HS-5 (cell line): ENCODE data around the gene DHX15.

ENCODE experiments used
- DNase-seq: peaks from one replicate; pipeline ENCODE4 v3.0.0-alpha.2; 2012; ENCODE audit warnings: low read depth

DHX15 gene

GRCh38 chr4:24584211-24584850 lies at the start of gene DHX15:
Gene DHX15, minus strand, starts transcription at chr4:24584554. Its CDS starts 161 bp downstream, at chr4:24584393.
- peak; percentile 75 for DNase-seq

GRCh38 chr4:24632011-24632410 lies 47.7 kb upstream of the DHX15 start:
- DNase-seq, result no peak

DNA sequence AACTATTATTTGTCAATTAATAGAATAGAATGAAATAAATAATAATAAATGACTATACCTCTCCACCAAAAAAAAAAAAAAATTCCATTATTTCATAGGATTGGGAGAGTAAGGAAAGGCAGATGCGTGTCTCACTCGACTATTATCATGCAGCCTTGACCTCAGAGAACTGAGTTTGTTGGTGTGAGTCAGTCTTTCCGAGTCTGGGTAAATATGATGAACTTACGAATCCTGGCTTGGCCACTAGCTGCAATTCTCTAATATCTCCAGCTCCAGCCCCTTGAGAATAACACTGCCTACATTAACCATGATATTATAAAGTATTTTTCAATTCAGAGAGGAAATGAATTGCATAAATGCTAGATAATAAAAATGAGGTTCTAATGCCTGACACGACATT lies 46.6 kb upstream of the DHX15 start:
- DNase-seq, result no peak

- no peak for DNase-seq
These were observed 40.7 kb upstream of the DHX15 start for GRCh38 chr4:24625091-24625490.

- no peak for DNase-seq
These were observed 40.0 kb upstream of the DHX15 start for GRCh38 chr4:24624381-24624780.

GRCh38 chr4:24622146-24622834 lies 37.9 kb upstream of the DHX15 start:
- DNase-seq, result no peak

GRCh38 chr4:24615977-24616376 lies 31.6 kb upstream of the DHX15 start:
- no peak for DNase-seq

- DNase-seq, result no peak
These were observed 30.5 kb upstream of the DHX15 start for GRCh38 chr4:24614881-24615280.

DNA sequence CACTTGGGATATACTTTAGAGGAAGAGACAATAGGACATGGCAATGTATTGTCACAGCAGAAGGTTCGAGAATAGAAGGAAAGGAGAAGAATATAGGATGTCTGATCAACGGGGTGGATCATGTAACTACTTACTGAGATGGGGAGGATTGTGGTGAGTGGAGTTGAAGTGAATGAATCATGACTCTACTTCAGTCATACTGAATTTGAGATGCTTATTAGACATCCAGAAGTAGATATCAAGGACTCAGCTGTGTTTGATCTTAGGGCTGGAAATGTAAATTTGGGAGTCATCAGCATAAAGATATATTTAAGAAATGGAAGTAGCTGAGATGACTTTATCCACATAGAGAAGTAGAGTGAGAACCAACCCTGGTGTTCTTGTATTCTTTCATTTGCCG lies 29.1 kb upstream of the DHX15 start:
- DNase-seq, result no peak

- DNase-seq, result no peak
These were observed 27.2 kb upstream of the DHX15 start for GRCh38 chr4:24611575-24611974.

- DNase-seq, result no peak
These were observed 23.0 kb upstream of the DHX15 start for GRCh38 chr4:24607334-24607733.

DNA sequence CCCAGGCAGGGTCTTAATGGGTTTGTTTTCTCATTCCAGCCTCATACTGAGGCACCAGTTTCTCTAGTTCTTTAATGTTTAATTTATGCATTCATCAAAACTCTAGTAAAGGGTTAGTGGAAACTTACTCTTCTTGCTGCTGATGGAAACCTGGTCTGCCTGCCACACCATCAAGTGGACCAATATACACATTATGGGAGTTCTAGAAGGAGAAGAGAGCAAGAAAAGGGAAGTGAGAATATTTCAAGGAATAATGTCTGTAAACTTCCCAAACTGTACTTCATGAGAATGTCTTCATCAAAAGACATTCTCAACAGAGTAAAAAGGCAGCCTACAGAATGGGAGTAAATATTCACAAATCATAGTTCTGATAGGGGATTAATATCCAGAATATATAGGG lies 20.9 kb upstream of the DHX15 start:
- no peak for DNase-seq

- no peak for DNase-seq
These were observed 20.3 kb upstream of the DHX15 start for GRCh38 chr4:24604558-24605214.

DNA sequence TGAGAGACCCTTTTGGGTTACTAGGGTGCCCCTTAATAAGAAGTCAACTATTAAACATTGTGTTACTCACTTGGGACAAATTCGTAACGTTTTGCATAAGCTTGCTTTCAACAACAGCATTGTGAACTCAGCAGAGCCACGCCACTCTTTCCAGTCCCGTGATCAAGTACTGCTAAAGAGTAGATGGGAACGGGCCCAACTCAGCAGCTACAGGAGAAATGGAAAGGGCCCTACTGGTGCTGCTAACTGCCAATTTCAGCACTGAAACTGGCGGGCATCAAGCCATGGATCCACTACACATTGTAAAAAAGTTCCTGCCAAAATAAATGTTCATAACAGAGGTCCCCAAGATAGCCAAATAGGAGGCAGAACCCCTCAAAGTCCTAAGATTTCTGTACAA lies 19.0 kb upstream of the DHX15 start:
- DNase-seq, result no peak

GRCh38 chr4:24601121-24601520 lies 16.8 kb upstream of the DHX15 start:
- DNase-seq, result no peak

- DNase-seq, result no peak
These were observed 14.9 kb upstream of the DHX15 start for GRCh38 chr4:24599275-24599674.

DNA sequence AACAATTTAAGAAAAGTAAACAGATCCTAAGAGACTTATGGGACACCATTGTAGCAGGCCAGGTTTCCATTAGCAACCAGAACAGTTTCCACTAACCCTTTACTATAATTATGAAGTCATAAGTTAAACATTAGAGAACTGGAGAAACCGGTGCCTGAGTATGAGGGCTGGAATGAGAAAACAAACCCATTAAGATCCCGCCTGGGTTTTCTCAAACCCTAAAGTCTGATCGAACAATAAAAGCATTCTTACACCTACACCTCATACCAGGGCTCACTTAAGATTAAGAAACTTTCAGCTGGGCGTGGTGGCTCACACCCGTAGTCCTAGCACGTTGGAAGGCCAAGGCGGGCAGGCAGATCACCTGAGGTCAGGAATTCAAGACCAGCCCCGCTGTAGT lies 13.7 kb upstream of the DHX15 start:
- no peak for DNase-seq

DNA sequence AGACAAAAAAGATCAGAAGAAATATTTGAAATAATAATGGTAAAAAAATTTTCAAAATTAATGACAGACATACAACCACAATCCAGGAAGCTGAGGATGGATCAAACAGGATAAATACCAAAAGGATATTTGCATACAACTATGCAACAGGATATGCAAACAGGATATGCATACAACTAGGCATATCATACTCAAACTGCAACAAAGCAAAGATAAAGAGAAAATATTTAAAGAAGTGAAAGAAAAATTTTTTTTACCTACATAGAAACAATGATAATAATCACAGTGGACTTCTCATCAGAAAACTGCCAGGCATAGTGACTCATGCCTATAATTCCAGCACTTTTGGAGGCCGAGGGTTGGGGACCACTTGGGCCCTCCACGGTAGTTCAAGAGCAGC lies 11.3 kb upstream of the DHX15 start:
- DNase-seq, result no peak

DNA sequence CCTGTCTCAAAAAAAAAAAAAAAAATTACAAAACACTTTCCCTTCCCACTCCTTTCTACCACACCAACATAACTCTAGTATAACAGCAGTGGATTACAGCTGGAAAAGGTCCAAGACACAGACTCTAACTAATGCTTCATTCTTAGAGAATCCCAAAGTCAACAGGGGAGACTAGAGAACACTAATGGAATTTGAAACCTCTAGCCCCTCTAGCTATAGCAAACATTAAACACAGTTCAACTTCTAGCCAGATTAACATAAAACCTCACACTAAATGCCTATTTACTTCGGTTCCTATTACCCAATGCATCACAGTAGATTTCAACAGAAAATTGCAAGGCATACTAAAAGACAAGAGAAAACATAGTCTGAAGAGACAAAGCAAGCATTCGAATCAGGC lies 10.5 kb upstream of the DHX15 start:
- DNase-seq, result no peak

GRCh38 chr4:24589448-24589847 lies 5.1 kb upstream of the DHX15 start:
- DNase-seq, result no peak

DNA sequence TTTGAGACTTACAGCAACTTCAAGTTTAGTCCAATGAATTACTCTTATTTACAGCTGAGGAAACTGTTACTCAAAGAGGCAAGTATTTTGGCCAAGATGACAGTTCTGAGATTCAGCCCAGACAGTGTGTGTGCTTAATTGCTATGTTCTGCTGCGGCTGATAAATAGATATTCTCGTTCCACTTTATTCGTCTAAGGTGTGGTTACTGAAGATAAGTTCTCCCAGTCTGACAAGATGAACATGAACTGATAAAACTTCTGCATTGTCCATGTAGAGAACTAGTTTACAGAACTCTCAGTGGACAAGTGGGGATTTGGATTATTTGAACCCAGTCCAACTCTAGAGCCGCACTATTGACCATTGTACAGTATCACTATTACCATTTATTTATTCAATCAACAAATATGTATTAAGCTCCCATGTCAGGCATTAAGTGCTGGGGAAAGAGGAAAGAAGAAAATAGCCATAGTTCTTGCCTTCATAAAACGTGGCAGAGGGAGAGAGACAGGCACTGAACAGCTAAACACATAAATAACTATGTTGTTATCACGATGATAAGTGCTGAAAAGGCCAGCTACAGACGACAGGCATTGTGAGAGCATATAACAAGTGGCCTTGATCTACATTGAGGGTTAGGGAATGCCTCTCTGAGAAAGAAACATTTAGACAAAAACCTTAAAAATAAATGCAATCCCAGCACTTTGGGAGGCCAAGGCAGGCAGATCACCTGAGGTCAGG lies 4.0 kb upstream of the DHX15 start:
- DNase-seq, result no peak

DNA sequence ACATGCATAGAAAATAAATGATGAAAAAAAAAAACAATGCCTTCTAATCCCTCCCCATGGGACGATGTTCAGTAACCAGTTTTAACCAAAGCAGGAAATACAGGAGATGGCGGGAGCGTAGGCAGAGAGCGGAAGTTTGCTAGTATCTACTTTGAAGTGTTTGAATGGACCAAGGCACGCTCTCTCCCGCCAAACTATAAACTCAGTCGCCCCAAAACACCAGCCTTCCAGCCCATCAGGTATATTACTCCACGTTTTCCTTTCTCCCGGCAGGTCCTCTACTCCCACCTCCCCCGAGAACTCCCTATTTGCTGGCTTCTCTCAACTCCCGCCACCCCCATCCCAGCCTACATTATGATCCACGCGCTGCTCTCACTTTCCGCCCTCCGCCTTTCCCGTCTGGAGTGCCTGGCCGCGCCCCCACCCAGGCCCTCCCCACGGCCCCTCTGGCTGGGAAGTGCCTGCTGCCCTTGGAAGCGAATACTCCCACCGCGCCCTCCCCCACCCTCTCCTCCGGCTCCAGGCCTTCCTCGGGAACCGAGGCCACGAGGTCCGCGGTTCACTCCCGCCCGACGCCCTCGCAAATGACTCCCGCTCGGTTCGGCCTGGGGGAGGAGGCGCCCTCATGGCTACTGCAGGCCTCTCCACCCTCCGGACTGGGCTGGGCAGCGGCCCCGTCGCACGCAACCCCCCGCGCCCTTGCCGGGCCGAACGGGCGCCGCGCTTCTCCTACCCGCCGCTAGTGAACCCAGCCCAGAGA lies 723 bp downstream of the DHX15 start:
- no peak for DNase-seq
